Measurements from ENCODE around the gene BLMH. TPM values are rescaled to one million over a fixed set of nuclear protein-coding genes. Genes with fewer than 3 reads are reported as not detected.

Gene BLMH
- total and polyA plus RNA-seq, 2 donors (not counting 1 experiment from before 2014, with no cell fraction given): 5.9 to 25.9 TPM

DNA sequence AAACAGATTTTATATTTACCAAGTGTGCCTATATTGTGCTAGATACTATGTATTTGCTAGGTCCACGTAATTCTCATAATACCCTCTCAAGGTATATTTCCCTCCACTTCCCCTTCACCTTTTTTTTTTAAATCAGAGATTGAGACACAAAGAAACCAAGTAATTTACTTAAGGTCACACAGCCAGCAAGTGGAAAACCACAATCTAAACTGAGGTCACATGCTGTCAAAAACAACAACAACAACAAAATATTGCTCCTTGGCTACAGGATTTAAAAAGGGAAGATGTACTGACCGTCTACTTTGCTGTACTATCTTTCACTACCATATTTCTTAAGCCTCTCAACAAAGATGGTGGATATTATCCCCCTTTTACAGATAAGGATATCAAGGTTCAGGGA lies 15.8 kb downstream of the BLMH start:
- Histone ChIP-seq H3K27ac (ENCODE audit: low read length in 2 of 2) (no peak overlapping the region), H3K79me2 (ENCODE audit: control insufficient read depth, insufficient read depth, low read length) (no peaks in the 10 kb centered on the region), H3K4me1 (ENCODE audit: control insufficient read depth in 2 of 2, insufficient read depth in 2 of 2, low read length in 2 of 2) (no peaks in the 10 kb centered on the region), H3K27me3 (replicated peaks in 1 of 4; ENCODE audit: control extremely low read depth in 1 of 4, control insufficient read depth in 3 of 4, insufficient read depth in 4 of 4, low read length in 3 of 4) (no peaks in the 10 kb centered on the region), H3K4me2 (replicated peaks; ENCODE audit: low read depth, low read length, poor library complexity, severe bottlenecking) (no peak overlapping the region), H3K36me3 (replicated peaks in 1 of 2; ENCODE audit: control extremely low read depth in 1 of 2, control insufficient read depth in 1 of 2, extremely low read depth in 1 of 2, insufficient read depth in 2 of 2, low read length in 1 of 2) (peaks cover 0 to 43% of the 10 kb centered on the region in 2 experiments), H3K4me3 (ENCODE audit: control extremely low read depth in 1 of 5, extremely low read depth in 1 of 5, insufficient read depth in 1 of 5, low read depth in 2 of 5, low read length in 4 of 5) (no peak overlapping the region), H2AFZ (ENCODE audit: insufficient read depth, low read depth, low read length, poor library complexity, severe bottlenecking) (no peak overlapping the region), H4K20me1 (ENCODE audit: control insufficient read depth, insufficient read depth, low read length, poor library complexity, severe bottlenecking) (no peaks in the 10 kb centered on the region), H3K9me3 (ENCODE audit: control extremely low read depth in 1 of 3, control insufficient read depth in 2 of 3, insufficient read depth in 1 of 3, low read length in 2 of 3) (no peaks in the 10 kb centered on the region), H3K9ac (ENCODE audit: low read length) (no peak overlapping the region)
- no peak overlapping the region for H3K27ac Mint-ChIP-seq
- no peak overlapping the region for H3K4me3 Mint-ChIP-seq
- POLR2A ChIA-PET: no interaction called here
- TF ChIP-seq, protein P1, sequence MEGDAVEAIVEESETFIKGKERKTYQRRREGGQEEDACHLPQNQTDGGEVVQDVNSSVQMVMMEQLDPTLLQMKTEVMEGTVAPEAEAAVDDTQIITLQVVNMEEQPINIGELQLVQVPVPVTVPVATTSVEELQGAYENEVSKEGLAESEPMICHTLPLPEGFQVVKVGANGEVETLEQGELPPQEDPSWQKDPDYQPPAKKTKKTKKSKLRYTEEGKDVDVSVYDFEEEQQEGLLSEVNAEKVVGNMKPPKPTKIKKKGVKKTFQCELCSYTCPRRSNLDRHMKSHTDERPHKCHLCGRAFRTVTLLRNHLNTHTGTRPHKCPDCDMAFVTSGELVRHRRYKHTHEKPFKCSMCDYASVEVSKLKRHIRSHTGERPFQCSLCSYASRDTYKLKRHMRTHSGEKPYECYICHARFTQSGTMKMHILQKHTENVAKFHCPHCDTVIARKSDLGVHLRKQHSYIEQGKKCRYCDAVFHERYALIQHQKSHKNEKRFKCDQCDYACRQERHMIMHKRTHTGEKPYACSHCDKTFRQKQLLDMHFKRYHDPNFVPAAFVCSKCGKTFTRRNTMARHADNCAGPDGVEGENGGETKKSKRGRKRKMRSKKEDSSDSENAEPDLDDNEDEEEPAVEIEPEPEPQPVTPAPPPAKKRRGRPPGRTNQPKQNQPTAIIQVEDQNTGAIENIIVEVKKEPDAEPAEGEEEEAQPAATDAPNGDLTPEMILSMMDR (IDR thresholded peaks at IDR 0.05): no peak
- no peak for TF ChIP-seq EZH2 (IDR thresholded peaks at IDR 0.05; ENCODE audit: borderline replicate concordance, insufficient read depth, low read depth, low read length, poor library complexity, severe bottlenecking)
- ATAC-seq (ENCODE audit: low read depth): no peak
- no peak for DNase-seq
- H3K9me3 Mint-ChIP-seq (ENCODE audit: insufficient read depth): no peaks in the 10 kb centered on the region
- intact Hi-C loops (cut with micrococcal nuclease): no loop called here
- no peaks in the 10 kb centered on the region for H3K4me1 Mint-ChIP-seq
- WGBS (ENCODE audit: insufficient coverage): no CpG with 5 or more reads among the region's 2 CpGs
- CTCF ChIA-PET: no interaction called here
- H3K27me3 Mint-ChIP-seq: no peaks in the 10 kb centered on the region

DNA sequence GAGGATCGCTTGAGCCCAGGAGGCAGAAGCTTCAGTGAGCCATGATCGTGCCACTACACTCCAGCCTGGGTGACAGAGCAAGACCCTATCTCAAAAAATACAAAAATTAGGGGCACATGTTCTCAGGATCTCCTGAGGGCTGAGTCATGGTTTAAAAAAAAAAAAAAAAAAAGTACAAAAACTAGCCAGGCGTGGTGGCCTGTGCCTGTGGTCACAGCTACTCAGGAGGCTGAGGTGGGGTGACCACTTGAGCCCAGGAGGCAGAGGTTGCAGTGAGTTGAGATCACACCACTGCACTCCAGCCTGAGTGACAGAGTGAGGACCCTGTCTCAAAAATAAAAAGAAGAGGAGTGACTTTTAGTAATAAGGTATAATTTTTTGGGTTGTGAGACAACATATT lies 16.9 kb downstream of the BLMH start:
- no peaks in the 10 kb centered on the region for H3K9me3 ChIP-seq (ENCODE audit: control extremely low read depth in 1 of 3, control insufficient read depth in 2 of 3, insufficient read depth in 1 of 3, low read length in 2 of 3)
- H3K4me1 Mint-ChIP-seq: no peaks in the 10 kb centered on the region
- ChIA-PET CTCF (no interaction called here), POLR2A (no interaction called here)
- no peak overlapping the region for H3K4me3 Mint-ChIP-seq
- H3K27ac Mint-ChIP-seq: no peak overlapping the region
- no peaks in the 10 kb centered on the region for H4K20me1 ChIP-seq (ENCODE audit: control insufficient read depth, insufficient read depth, low read length, poor library complexity, severe bottlenecking)
- no peak overlapping the region for H2AFZ ChIP-seq (ENCODE audit: insufficient read depth, low read depth, low read length, poor library complexity, severe bottlenecking)
- ATAC-seq (ENCODE audit: low read depth) (no peak), DNase-seq (no peak)
- H3K4me1 ChIP-seq (ENCODE audit: control insufficient read depth in 2 of 2, insufficient read depth in 2 of 2, low read length in 2 of 2): no peaks in the 10 kb centered on the region
- no peak overlapping the region for H3K9ac ChIP-seq (ENCODE audit: low read length)
- intact Hi-C loops (cut with micrococcal nuclease): no loop called here
- no peaks in the 10 kb centered on the region for H3K9me3 Mint-ChIP-seq (ENCODE audit: insufficient read depth)
- no peak overlapping the region for H3K27ac ChIP-seq (ENCODE audit: low read length in 2 of 2)
- peaks cover 0 to 45% of the 10 kb centered on the region in 2 experiments for H3K36me3 ChIP-seq (replicated peaks in 1 of 2; ENCODE audit: control extremely low read depth in 1 of 2, control insufficient read depth in 1 of 2, extremely low read depth in 1 of 2, insufficient read depth in 2 of 2, low read length in 1 of 2)
- TF ChIP-seq, protein P1 (IDR thresholded peaks at IDR 0.05): no peak
- TF ChIP-seq EZH2 (IDR thresholded peaks at IDR 0.05; ENCODE audit: borderline replicate concordance, insufficient read depth, low read depth, low read length, poor library complexity, severe bottlenecking): no peak
- 100% methylated on average over 1 of the region's 3 CpGs for WGBS (ENCODE audit: insufficient coverage)
- no peaks in the 10 kb centered on the region for H3K79me2 ChIP-seq (ENCODE audit: control insufficient read depth, insufficient read depth, low read length)
- H3K4me3 ChIP-seq (ENCODE audit: control extremely low read depth in 1 of 5, extremely low read depth in 1 of 5, insufficient read depth in 1 of 5, low read depth in 2 of 5, low read length in 4 of 5): no peak overlapping the region
- H3K27me3 ChIP-seq (replicated peaks in 1 of 4; ENCODE audit: control extremely low read depth in 1 of 4, control insufficient read depth in 3 of 4, insufficient read depth in 4 of 4, low read length in 3 of 4): no peaks in the 10 kb centered on the region
- H3K4me2 ChIP-seq (replicated peaks; ENCODE audit: low read depth, low read length, poor library complexity, severe bottlenecking): no peak overlapping the region
- no peaks in the 10 kb centered on the region for H3K27me3 Mint-ChIP-seq

All from B cell (primary cell).